ENCODE results near the gene SEMA6D.
A peak's percentile ranks its signal among the peaks of the same experiment; 100 is the strongest.

The SEMA6D gene

DNA sequence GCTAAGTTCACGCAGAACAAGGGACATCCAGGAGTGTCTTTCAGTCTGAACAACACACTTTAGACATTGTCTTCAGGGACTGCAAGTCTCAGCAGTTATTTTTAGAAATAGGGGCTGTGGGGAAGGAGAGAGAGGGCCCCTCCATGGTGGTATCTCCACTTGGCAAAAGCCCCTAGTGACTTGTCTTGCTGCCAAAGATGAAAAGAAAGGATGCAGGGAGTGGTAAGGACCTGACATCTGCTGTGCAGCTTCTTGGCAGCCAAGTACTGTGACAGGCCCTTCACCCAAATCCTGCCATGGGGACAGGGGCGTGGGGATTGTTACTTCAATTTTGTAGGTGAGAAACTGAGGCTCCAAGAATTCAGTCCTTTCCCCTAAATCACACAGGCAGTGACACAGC, 21.0 kb upstream of the SEMA6D start:
- no peak overlapping the region for H3K9ac ChIP-seq (ENCODE audit: low read length)
- H3K27ac ChIP-seq (ENCODE audit: low read length, poor library complexity, severe bottlenecking): no peak overlapping the region
- H3K9me3 ChIP-seq (ENCODE audit: control insufficient read depth, low read length): no peaks in the 10 kb centered on the region
- DNase-seq: no peak
- H3K4me3 ChIP-seq (ENCODE audit: insufficient read depth in 1 of 2, low read depth in 1 of 2, low read length in 2 of 2): no peak overlapping the region
- 88% methylated on average over 1 of the region's 2 CpGs for WGBS
- H4K8ac ChIP-seq (ENCODE audit: low read length): no peak overlapping the region
- H3K4me1 ChIP-seq (ENCODE audit: control insufficient read depth, insufficient read depth, low read depth, low read length): no peaks in the 10 kb centered on the region
- no peak overlapping the region for H2BK12ac ChIP-seq (ENCODE audit: low read length in 2 of 2)
- no peak overlapping the region for H2BK5ac ChIP-seq (ENCODE audit: low read depth, low read length, poor library complexity, severe bottlenecking)
- H2BK15ac ChIP-seq (ENCODE audit: low read depth, poor library complexity, severe bottlenecking): no peak overlapping the region
- H3K18ac ChIP-seq (ENCODE audit: low read depth in 1 of 2, low read length in 2 of 2): no peak overlapping the region
- no peak overlapping the region for H3K14ac ChIP-seq (ENCODE audit: low read length in 2 of 2)
- no peak overlapping the region for H4K91ac ChIP-seq (ENCODE audit: low read length)
- no peak overlapping the region for H3K4me2 ChIP-seq (ENCODE audit: low read length, poor library complexity, severe bottlenecking)
- no peak overlapping the region for H3K4ac ChIP-seq (ENCODE audit: low read depth in 1 of 2, low read length in 2 of 2)
- no peaks in the 10 kb centered on the region for H3K79me1 ChIP-seq (replicated peaks; ENCODE audit: low read length, poor library complexity, severe bottlenecking)
- H2AFZ ChIP-seq (ENCODE audit: low read depth, low read length): no peak overlapping the region
- no peak overlapping the region for H2BK120ac ChIP-seq (ENCODE audit: low read depth, low read length)
- H3K23ac ChIP-seq (ENCODE audit: low read length in 2 of 2): no peak overlapping the region
- H2AK5ac ChIP-seq (ENCODE audit: low read length, severe bottlenecking): no peak overlapping the region
- H3K36me3 ChIP-seq (ENCODE audit: control insufficient read depth in 1 of 2, insufficient read depth in 2 of 2, low read depth in 1 of 2, low read length in 2 of 2): no peaks in the 10 kb centered on the region
- no peaks in the 10 kb centered on the region for H3K27me3 ChIP-seq (ENCODE audit: control insufficient read depth in 1 of 2, insufficient read depth in 1 of 2, low read length in 2 of 2)

- Histone ChIP-seq H2BK12ac (ENCODE audit: low read length in 2 of 2) (no peak overlapping the region), H2BK15ac (ENCODE audit: low read depth, poor library complexity, severe bottlenecking) (no peak overlapping the region), H3K4me3 (ENCODE audit: insufficient read depth in 1 of 2, low read depth in 1 of 2, low read length in 2 of 2) (no peak overlapping the region), H4K91ac (ENCODE audit: low read length) (no peak overlapping the region), H3K18ac (ENCODE audit: low read depth in 1 of 2, low read length in 2 of 2) (no peak overlapping the region), H2AFZ (ENCODE audit: low read depth, low read length) (no peak overlapping the region), H3K14ac (ENCODE audit: low read length in 2 of 2) (no peak overlapping the region), H3K23ac (ENCODE audit: low read length in 2 of 2) (no peak overlapping the region), H3K9ac (ENCODE audit: low read length) (no peak overlapping the region), H2BK5ac (ENCODE audit: low read depth, low read length, poor library complexity, severe bottlenecking) (no peak overlapping the region), H3K4me1 (ENCODE audit: control insufficient read depth, insufficient read depth, low read depth, low read length) (no peaks in the 10 kb centered on the region), H3K79me1 (replicated peaks; ENCODE audit: low read length, poor library complexity, severe bottlenecking) (no peaks in the 10 kb centered on the region), H3K36me3 (ENCODE audit: control insufficient read depth in 1 of 2, insufficient read depth in 2 of 2, low read depth in 1 of 2, low read length in 2 of 2) (no peaks in the 10 kb centered on the region), H2BK120ac (ENCODE audit: low read depth, low read length) (no peak overlapping the region), H3K4me2 (ENCODE audit: low read length, poor library complexity, severe bottlenecking) (no peak overlapping the region), H4K8ac (ENCODE audit: low read length) (no peak overlapping the region), H3K4ac (ENCODE audit: low read depth in 1 of 2, low read length in 2 of 2) (no peak overlapping the region), H2AK5ac (ENCODE audit: low read length, severe bottlenecking) (no peak overlapping the region), H3K27ac (ENCODE audit: low read length, poor library complexity, severe bottlenecking) (no peak overlapping the region), H3K9me3 (ENCODE audit: control insufficient read depth, low read length) (no peaks in the 10 kb centered on the region), H3K27me3 (ENCODE audit: control insufficient read depth in 1 of 2, insufficient read depth in 1 of 2, low read length in 2 of 2) (no peaks in the 10 kb centered on the region)
- no peak for DNase-seq
- WGBS: 97% methylated on average over 5 of the region's 8 CpGs
Observed at GRCh38 chr15:47705281-47705997, 11.9 kb upstream of the SEMA6D start.

- Histone ChIP-seq H2BK120ac (ENCODE audit: low read depth, low read length) (no peak overlapping the region), H3K18ac (ENCODE audit: low read depth in 1 of 2, low read length in 2 of 2) (no peak overlapping the region), H2BK12ac (ENCODE audit: low read length in 2 of 2) (no peak overlapping the region), H3K27me3 (ENCODE audit: control insufficient read depth in 1 of 2, insufficient read depth in 1 of 2, low read length in 2 of 2) (no peaks in the 10 kb centered on the region), H4K8ac (ENCODE audit: low read length) (no peak overlapping the region), H2BK5ac (ENCODE audit: low read depth, low read length, poor library complexity, severe bottlenecking) (no peak overlapping the region), H3K4ac (ENCODE audit: low read depth in 1 of 2, low read length in 2 of 2) (no peak overlapping the region), H2AFZ (ENCODE audit: low read depth, low read length) (no peak overlapping the region), H3K4me3 (ENCODE audit: insufficient read depth in 1 of 2, low read depth in 1 of 2, low read length in 2 of 2) (no peak overlapping the region), H3K14ac (ENCODE audit: low read length in 2 of 2) (no peak overlapping the region), H2AK5ac (ENCODE audit: low read length, severe bottlenecking) (no peak overlapping the region), H2BK15ac (ENCODE audit: low read depth, poor library complexity, severe bottlenecking) (no peak overlapping the region), H3K4me1 (ENCODE audit: control insufficient read depth, insufficient read depth, low read depth, low read length) (no peaks in the 10 kb centered on the region), H3K36me3 (ENCODE audit: control insufficient read depth in 1 of 2, insufficient read depth in 2 of 2, low read depth in 1 of 2, low read length in 2 of 2) (no peaks in the 10 kb centered on the region), H3K9ac (ENCODE audit: low read length) (no peak overlapping the region), H3K9me3 (ENCODE audit: control insufficient read depth, low read length) (no peaks in the 10 kb centered on the region), H3K23ac (ENCODE audit: low read length in 2 of 2) (no peak overlapping the region), H4K91ac (ENCODE audit: low read length) (no peak overlapping the region), H3K27ac (ENCODE audit: low read length, poor library complexity, severe bottlenecking) (no peak overlapping the region), H3K4me2 (ENCODE audit: low read length, poor library complexity, severe bottlenecking) (no peak overlapping the region), H3K79me1 (replicated peaks; ENCODE audit: low read length, poor library complexity, severe bottlenecking) (no peaks in the 10 kb centered on the region)
- DNase-seq: no peak
- 93% methylated on average over 5 of the region's 5 CpGs for WGBS
Observed at GRCh38 chr15:47707391-47707790, 9.9 kb upstream of the SEMA6D start.

DNA sequence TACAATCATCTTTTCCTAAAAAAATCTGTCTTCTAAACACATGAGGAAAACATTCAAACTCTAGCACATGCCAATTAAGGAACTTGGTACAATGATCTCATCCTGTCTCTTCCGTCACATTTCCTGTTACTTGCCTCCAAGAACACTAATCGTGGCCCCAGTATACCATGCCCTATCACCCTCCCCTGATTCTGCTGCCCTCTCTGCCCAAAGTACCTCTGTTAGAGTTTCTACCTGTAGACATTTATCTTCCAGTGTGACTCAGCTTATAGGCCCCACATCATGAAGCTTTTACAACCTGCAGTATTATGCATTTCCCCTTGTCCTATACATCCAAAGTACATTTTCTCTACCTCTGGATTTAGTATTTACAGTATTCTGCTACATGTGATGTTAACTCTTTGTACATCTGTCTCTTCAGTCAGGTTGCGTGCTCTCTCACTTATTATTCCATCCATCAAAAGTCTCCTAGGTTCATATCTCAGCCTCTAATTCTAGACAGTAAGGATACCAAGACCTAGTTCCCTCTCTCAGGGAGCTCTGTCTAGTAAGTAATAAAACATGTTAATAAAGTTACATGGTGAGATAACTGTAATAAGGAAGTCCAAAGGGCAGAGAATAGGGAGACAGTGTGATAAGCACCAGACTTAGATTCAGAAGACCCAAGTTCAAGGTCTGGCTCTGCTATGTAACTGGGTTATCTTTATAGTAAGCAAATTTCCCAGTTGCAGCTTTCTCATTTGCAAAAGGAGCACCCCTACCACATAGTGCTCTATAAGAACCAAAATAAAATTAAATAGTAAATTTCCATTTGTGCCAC, 8.9 kb upstream of the SEMA6D start:
- Histone ChIP-seq H4K8ac (ENCODE audit: low read length) (no peak overlapping the region), H3K4ac (ENCODE audit: low read depth in 1 of 2, low read length in 2 of 2) (no peak overlapping the region), H2AFZ (ENCODE audit: low read depth, low read length) (no peak overlapping the region), H3K14ac (ENCODE audit: low read length in 2 of 2) (no peak overlapping the region), H2BK5ac (ENCODE audit: low read depth, low read length, poor library complexity, severe bottlenecking) (no peak overlapping the region), H3K18ac (ENCODE audit: low read depth in 1 of 2, low read length in 2 of 2) (no peak overlapping the region), H3K36me3 (ENCODE audit: control insufficient read depth in 1 of 2, insufficient read depth in 2 of 2, low read depth in 1 of 2, low read length in 2 of 2) (no peaks in the 10 kb centered on the region), H3K4me2 (ENCODE audit: low read length, poor library complexity, severe bottlenecking) (no peak overlapping the region), H2BK15ac (ENCODE audit: low read depth, poor library complexity, severe bottlenecking) (no peak overlapping the region), H3K27me3 (ENCODE audit: control insufficient read depth in 1 of 2, insufficient read depth in 1 of 2, low read length in 2 of 2) (no peaks in the 10 kb centered on the region), H3K9me3 (ENCODE audit: control insufficient read depth, low read length) (no peaks in the 10 kb centered on the region), H3K23ac (ENCODE audit: low read length in 2 of 2) (no peak overlapping the region), H3K4me1 (ENCODE audit: control insufficient read depth, insufficient read depth, low read depth, low read length) (no peaks in the 10 kb centered on the region), H2AK5ac (ENCODE audit: low read length, severe bottlenecking) (no peak overlapping the region), H3K79me1 (replicated peaks; ENCODE audit: low read length, poor library complexity, severe bottlenecking) (no peaks in the 10 kb centered on the region), H3K9ac (ENCODE audit: low read length) (no peak overlapping the region), H3K4me3 (ENCODE audit: insufficient read depth in 1 of 2, low read depth in 1 of 2, low read length in 2 of 2) (no peak overlapping the region), H2BK120ac (ENCODE audit: low read depth, low read length) (no peak overlapping the region), H4K91ac (ENCODE audit: low read length) (no peak overlapping the region), H2BK12ac (ENCODE audit: low read length in 2 of 2) (peak overlapping the region in 1 of 2 experiments; percentile 48), H3K27ac (ENCODE audit: low read length, poor library complexity, severe bottlenecking) (no peak overlapping the region)
- DNase-seq: no peak
- WGBS: 82% methylated on average over 3 of the region's 3 CpGs

Data from mesenchymal stem cell (in vitro differentiated cells and primary cell).